GM21367 (cell line): Measurements from ENCODE around the gene NOSTRIN.
"Not testable (repeated sequence)": the region's sequence is repeated elsewhere in the genome, so short reads cannot be mapped to it uniquely, and the experiment has no call there.

ENCODE experiments used
- ATAC-seq: cut with Tn5 transposase; IDR thresholded peaks from one replicate; pipeline ENCODE4 v1.9.1; 2021; ENCODE audit not compliant: unreplicated experiment

The NOSTRIN gene

DNA sequence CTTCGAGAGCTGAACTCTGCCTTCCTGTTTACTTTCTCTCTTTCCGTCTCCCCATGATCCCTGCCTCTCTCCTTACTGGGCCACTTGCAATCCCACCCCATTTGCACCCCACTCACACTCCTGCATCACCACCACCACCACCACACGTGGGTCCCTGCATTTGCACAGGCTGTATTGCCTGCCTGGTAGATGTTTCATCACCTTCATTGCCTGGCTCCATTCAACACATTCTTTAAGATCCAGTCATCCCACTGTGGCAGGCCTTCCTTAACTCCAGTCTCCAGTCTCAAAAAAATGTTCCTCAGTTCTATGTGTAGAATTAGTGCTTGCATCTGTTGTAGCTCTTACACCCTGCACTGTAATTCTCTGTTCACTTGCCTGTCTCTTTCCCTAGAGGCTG, 13.9 kb downstream of the NOSTRIN start:
- no peak for ATAC-seq

DNA sequence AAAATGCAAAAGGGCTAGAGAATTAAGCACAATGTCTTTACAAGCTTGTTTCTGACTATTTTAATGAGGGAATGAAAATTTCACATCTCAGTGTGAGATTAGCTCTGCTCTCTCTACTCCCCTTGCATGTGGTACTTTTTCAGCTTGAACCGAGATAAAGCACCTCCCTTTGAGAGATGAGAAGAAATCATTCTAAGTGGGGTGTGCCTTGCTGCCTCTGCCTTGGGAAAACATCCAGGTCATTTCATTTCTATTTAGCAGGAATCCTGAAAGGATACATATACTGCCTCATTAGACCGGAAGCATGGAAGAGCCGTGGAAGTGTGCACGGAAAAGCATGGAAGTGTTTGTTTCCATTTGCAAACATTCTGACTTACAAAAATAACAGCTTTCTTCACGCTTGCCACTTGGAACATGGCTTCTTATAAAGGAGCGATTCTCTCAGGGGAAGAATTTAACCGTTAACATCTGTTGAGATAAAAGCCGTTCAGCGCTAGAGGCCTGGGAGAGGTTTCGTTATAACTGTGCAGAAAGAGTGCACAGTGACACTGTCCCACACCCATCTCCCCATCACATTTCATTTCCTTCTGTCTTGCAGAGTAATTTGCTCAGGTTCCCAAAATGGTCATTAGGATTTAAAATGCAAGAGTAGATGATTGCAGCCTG, 16.7 kb downstream of the NOSTRIN start:
- ATAC-seq, result no peak

DNA sequence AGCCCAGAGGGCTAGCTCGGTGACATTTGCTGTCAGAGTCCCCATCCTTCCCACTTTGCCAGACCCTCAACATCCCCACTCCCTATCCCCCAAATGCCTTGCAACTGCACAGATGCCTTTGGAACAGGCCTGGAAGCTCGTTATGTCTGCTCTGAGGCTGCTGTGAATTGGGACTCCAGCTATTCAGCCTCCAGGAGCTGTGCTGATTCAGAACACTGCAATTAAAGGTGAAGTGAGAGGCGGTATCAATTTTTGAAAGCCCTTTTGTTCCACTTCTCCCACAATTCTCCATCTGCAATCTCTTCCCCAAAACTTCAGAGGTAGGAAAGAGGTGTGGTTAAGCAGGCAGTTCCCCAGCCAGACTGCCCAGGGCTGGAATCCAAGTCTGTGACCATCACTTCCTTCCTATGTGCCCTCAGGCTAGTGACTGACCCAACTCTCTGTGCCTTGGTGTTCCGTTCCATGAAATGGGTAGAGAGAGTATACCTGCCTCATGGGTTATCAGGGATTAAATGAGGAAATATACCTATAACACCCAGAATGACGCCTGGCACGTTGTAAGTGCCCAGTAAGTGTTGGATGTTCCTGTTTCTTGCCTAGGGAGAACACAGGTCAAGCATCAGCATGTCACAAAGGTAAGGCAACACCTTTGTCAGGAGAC, 17.5 kb downstream of the NOSTRIN start:
- ATAC-seq, result no peak

DNA sequence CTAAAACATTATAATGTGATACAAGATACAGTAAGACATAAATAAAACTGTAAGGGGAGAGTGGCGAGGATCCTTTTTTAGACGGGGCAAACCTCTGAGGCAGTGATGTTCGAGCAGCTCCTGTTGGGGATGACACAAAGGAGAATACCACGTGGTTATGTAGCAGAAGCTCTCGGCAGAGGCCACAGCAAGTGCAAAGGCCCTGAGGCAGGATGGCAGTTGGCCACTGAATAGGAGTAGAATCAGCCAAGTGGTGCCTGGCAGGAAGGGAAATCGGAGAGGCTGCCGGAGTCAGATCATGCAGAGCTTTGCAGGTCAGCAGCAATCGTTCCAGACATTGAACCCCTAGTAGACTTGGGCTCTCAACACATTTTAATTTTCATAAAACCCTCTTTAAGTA, 19.1 kb downstream of the NOSTRIN start:
- no peak for ATAC-seq

DNA sequence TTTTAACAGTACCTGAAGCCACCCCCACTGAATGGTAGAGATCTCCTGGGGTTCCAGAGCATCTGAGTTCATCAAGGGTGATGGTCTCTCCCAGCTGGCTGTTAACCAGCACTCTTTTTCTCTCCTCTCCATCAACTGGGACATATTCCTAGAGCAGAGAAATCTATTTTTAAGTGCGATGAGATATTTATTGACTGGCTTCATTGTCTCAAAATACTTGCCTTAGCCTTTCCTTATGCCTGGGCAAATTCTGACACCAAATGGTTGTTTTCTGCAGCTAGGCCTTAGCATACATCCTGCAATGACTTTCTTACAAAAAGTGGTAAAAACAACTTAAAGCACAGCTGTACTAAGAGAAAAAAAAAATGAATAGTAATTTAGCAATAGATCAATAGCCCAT, 19.6 kb downstream of the NOSTRIN start:
- ATAC-seq, result no peak

DNA sequence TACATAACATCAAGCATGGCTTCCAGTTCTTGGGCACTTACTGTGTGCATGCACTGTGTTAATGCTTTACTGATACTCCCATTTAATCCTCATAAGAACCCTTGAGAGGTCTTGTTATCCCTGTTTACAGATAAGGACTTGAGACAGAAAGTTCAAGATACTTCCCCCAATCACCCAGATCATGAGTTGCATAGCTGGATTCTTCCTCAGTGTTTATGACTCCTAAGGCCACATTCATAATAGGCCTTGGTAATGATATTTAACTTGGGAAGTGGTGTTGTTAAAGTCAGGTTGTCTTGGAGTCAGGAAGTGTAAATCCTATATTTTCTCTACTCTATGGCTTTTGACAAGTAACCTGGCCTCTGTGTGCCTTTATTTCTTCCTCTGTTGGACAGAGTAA, 22.7 kb downstream of the NOSTRIN start:
- no peak for ATAC-seq

DNA sequence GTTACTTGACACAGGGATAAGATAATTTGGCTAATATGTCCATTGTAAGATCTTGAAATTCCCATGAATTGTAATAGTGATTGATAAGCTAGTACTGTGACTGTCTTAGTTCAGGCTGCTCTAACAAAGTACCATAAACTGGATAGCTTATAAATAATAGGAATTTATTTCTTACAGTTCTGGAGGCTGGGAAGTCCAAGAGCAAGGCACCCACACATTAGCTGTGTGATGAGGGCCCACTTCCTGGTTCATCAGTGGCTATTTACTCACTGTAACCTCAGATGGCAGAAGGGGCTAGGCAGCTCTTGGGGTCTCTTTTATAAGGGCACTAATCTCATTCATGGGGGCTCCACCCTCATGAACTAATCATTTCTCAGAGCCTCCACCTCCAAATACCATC, 28.5 kb downstream of the NOSTRIN start:
- ATAC-seq, result no peak

DNA sequence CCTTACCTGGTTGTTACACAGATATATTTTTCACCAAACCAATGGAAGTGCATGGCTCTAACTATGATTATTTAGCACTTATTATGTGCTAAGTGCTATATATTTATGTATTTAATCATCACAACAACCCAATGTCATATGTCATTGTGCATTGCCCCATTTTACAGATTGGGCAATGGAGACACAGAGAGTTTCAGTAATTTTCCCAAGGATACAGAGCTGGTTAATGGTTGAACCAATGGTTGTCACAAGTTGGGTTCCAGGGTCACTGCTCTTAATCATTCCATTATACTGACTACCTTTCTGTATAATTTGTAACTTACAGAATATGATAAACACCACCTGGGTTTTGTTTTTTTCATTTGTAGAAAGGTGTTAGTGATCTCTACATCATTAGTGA, 29.2 kb downstream of the NOSTRIN start:
- no peak for ATAC-seq

DNA sequence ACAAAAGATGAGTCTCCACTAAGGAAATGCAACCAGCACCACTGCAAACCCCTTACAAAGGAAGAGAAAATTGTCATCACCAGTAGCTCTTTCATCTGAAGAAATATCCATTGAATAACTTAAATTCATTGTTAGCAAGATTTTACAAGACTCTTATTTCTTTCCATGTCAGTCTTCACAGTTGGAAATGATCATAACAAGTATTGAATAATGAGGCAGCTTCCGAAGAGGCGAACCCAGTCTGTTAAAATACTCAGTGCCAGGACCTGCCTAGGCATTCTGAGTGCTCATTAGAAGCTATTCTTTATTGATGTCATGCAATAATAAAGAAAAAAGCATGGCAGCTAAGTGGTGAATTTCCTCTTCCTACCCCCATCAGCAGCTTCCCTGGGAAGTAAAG, 33.5 kb downstream of the NOSTRIN start:
- ATAC-seq, result no peak

DNA sequence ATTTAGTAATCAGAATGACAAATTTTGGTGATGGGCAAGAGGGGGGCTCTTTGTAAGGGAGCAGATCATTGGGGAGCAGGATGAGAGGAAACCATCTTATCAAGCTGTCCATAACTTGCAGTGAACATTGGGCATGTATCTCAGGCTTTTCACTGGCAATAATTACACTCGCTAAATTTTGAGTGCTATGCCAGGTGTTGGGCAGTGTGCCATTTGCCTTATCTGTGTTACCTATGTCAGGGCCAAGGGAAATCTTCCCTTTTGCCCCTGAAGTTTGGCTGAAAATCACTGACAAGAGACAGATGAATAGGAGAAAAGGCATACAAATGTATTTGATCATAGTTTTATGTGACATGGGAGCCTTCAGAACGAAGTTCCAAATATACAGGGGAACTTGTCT, 39.0 kb downstream of the NOSTRIN start:
- ATAC-seq, result no peak

DNA sequence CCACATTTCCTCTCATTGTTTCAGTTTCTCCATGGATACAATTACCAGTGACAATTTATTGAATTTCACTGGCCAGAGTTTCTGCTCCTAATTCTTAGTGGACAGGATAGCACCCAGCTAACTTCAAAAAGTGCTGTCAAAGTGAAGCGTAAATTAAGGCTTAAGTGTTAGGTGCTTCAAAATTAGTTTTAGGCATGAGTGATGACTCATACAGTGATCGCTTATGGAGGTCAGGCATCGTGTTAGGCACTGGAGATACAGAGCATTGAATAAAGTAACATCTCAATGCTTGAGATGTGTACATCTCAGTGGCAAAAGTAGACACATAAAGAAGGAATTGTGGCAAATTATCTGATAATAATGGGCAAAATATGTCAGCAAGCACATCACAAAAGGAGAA, 40.8 kb downstream of the NOSTRIN start:
- ATAC-seq, result no peak

DNA sequence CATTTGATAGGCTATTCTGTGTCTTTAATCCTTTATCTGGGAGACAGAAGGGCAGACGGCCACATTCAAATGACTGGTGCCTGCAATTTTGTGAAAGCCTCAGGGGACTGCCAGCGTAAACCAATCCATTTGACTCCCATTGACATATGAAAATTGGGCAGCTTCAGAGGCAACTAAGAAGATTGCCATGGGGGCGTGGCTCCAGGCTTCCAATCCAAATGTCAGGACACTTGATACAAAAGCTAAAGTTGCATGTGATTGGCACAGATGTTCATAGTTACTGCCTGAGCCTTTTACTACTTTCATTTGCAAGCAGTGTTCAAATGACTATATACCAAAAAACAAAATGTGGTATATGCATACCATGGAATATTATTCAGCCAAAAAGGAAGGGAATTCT, 45.8 kb downstream of the NOSTRIN start:
- no peak for ATAC-seq

DNA sequence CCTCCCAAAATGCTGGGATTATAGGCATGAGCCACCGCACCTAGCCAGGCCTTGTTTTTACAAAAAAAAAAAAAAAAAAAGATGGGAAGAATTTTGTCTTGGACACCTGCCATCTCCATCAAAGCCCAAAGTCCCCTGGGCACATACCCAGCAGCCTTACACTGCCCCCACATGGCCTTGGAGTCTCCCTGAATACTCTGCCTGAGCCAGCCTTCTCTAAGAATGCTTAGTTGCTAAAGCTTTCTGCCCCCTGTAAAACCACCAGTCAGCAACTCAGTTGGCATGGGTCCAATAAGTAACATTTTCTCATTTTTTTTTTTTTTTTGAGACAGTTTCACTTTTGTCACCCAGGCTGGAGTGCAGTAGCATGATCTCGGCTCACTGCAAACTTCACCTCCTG, 47.2 kb downstream of the NOSTRIN start:
- ATAC-seq, result no peak

DNA sequence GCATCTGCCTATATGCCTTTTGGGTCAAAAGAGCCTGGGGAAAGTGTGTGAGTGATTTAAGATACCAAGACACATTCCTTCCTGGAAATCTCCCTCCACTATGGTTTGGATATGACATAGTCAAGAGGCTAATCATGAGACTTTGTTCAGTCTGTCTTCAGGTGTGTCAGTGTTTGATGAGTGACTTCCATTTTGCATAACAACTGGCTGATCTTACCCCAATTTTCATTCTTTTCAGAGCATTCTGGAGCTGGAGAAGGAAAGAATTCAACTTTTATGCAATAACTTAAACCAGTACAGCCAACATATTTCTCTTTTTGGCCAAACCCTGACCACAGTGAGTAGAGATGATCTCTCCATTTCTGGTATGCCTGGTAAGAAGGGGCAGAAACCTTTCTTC, 48.4 kb downstream of the NOSTRIN start:
- no peak for ATAC-seq

DNA sequence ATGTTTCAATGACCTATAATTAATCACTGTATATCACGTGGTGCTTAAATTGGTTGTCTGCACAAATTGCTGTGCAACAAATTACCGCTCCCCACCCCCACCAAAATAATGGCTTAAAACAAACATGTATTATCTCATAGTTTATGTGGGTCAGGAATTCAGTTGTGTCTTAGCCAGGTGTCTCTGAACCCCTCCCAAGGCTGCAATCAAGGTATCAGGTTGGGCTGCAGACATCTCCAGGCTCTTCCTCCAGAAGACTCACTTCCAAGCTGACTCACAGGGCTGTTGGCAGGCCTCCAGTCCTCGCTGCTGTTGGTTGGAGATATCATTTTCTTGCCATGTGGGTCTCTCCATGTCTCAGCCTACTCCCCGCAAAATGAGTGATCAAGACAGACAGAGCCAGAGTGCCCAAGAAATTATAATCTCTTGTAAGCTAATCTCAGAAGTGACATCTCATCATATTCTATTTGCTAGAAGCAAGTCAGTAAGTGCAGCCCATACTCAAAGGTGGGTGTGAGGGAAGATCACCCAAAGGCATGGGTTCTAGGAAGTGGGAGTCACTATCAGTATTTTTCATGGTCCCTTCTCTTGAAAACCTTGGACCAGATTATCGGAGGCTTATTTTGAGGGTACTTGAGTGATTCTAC, 49.4 kb downstream of the NOSTRIN start:
- ATAC-seq, result no peak

DNA sequence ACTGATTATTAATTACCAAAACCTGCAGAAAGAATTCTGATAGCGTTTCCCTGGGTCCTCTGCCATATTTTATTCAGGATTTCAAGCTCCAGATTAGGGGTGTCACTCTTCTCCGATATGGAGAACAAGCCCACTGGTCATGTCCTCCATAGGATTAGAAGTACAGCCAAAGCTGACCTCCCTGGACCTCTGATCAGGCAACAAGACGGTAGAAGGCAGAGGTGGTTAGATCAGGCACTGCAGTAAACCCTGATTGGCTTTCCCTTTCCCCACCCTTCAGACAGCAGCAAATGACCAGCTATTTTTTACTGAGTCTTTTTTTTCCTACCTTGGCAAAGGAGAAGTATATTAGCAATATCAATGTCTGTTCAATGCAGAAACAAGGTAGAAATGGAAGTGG, 50.0 kb downstream of the NOSTRIN start:
- no peak for ATAC-seq

DNA sequence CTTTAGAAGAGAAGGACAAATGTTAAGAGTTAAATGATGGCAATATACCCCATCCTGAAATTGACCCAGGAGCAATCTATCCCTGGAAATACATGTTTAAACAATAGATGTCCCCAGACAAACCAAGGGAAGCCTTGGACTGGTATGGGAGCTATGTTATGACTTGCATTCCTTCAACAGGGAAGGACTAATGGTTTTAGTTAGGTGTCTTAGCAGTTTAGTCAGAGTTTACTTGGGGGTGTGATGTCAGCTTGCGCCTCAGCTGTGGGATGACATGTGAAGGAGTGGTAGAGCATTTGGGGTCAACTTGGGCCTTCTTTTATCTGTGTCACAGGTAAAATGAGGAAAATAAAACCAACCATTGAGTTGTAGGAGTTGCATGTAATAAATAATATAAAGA, 51.0 kb downstream of the NOSTRIN start:
- no peak for ATAC-seq

DNA sequence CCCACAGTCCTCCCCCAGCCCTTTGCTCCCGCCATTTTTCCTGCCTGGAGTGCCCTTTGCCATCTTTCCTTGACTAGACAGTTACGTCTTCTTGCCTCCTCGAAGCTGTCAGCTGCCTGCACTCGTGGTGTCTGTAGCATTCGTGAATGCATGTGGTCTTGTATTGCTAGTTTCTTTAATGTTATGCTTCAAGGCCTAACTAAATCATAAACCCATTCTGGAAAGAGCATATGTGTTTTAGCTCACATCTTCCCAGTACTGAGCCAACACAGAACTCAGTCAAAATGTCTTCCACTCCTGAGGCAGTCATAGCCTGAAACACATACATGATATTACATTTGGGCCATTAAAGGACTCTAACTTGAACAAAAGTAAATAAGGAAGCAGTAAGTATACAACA, 52.2 kb downstream of the NOSTRIN start:
- no peak for ATAC-seq

DNA sequence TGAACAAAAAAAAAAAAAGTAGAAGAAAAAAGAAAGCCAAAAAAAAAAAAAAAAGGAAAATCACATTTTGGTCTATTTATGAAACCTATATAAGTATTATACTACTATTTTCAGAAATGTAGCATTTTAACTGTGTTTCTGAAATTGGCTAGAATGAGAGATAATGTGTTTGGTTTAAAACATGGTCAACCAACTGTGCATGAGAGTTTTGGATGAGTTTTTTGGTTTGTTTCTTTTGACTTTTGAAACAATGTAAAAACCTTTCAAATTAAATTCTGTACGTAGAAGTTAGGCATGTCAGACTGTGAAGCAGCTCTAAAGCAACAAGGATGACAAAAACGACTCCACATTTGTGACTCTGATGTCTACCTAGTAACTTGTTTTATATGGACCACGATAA, 53.2 kb downstream of the NOSTRIN start:
- no peak for ATAC-seq

DNA sequence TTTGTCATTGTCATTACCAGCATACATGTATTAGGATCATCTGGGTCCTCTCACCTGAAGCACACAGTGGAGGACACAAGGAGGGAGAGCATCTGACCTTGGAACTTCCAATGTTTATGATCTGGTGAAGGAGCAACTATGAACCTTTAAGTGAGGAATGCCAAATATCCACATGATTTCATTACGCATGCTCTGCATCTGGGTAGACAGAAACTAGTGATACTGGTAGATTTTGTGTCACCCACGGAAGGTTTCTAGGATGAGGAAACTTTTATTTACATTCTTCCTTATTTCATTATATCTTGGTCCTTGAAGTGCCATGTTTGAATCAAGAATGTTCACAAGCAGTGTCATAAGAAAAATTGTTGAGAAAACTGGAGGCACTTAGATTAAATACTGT, 55.7 kb downstream of the NOSTRIN start:
- ATAC-seq, result no peak

DNA sequence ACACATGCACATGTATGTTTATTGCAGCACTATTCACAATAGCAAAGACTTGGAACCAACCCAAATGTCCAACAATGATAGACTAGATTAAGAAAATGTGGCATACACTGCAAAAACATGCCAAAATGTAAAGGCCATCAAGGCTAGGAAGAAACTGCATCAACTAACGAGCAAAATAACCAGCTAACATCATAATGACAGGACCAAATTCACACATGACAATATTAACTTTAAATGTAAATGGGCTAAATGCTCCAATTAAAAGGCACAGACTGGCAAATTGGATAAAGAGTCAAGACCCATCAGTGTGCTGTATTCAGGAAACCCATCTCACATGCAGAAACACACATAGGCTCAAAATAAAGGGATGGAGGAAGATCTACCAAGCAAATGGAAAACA, 64.7 kb downstream of the NOSTRIN start:
- ATAC-seq, result not testable (repeated sequence)

DNA sequence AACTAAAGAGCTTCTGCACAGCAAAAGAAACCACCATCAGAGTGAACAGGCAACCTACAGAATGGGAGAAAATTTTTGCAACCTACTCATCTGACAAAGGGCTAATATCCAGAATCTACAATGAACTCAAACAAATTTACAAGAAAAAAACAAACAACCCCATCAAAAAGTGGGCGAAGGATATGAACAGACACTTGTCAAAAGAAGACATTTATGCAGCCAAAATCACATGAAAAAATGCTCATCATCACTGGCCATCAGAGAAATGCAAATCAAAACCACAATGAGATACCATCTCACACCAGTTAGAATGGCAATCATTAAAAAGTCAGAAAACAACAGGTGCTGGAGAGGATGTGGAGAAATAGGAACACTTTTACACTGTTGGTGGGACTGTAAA, 67.9 kb downstream of the NOSTRIN start:
- not testable (repeated sequence) for ATAC-seq

DNA sequence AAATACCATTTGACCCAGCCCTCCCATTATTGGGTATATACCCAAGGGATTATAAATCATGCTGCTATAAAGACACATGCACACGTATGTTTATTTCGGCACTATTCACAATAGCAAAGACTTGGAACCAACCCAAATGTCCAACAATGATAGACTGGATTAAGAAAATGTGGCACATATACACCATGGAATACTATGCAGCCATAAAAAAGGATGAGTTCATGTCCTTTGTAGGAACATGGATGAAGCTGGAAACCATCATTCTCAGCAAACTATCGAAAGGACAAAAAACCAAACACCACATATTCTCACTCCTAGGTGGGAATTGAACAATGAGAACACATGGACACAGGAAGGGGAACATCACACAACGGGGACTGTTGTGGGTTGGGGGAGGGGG, 68.4 kb downstream of the NOSTRIN start:
- ATAC-seq, result not testable (repeated sequence)
